Ureter (tissue), 1 donor: ENCODE results near the gene NCAM2. TPM values are rescaled to one million over a fixed set of nuclear protein-coding genes. Genes with fewer than 3 reads are reported as not detected.

Experiments used
- DNase-seq: peaks from one replicate; pipeline ENCODE4 v3.0.0-alpha.2; 2020; ENCODE audit warnings: low spot score
- total RNA-seq: library from RNA; stranded (reverse); gene quantifications from one replicate; pipeline ENCODE4 v1.2.4, GENCODE V29; 2023
- donor health status: DM: yes; HTN: yes; CAD: no.

Gene NCAM2
- total RNA-seq, 1 donor from 2014 or later = 3.7 TPM

GRCh38 chr21:21213297-21213696 lies 215.1 kb downstream of the NCAM2 start:
- no peak for DNase-seq

GRCh38 chr21:21216047-21216446 lies 217.8 kb downstream of the NCAM2 start:
- DNase-seq = no peak

GRCh38 chr21:21226472-21226871 lies 228.3 kb downstream of the NCAM2 start:
- no peak for DNase-seq

- no peak for DNase-seq
Measured at GRCh38 chr21:21230672-21231071, 232.5 kb downstream of the NCAM2 start.

- DNase-seq = no peak
Measured at GRCh38 chr21:21231913-21232312, 233.7 kb downstream of the NCAM2 start.

GRCh38 chr21:21232320-21232719 lies 234.1 kb downstream of the NCAM2 start:
- no peak for DNase-seq

GRCh38 chr21:21233051-21233450 lies 234.8 kb downstream of the NCAM2 start:
- DNase-seq = no peak

GRCh38 chr21:21236996-21237395 lies 238.8 kb downstream of the NCAM2 start:
- DNase-seq = no peak

GRCh38 chr21:21238629-21239400 lies 240.6 kb downstream of the NCAM2 start:
- no peak for DNase-seq

- no peak for DNase-seq
Measured at GRCh38 chr21:21241391-21241790, 243.2 kb downstream of the NCAM2 start.

GRCh38 chr21:21246007-21246406 lies 247.8 kb downstream of the NCAM2 start:
- no peak for DNase-seq

GRCh38 chr21:21247424-21247823 lies 249.2 kb downstream of the NCAM2 start:
- no peak for DNase-seq

- no peak for DNase-seq
Measured at GRCh38 chr21:21262048-21262447, 263.8 kb downstream of the NCAM2 start.

GRCh38 chr21:21268061-21268471 lies 269.9 kb downstream of the NCAM2 start:
- no peak for DNase-seq

- DNase-seq = no peak
Measured at GRCh38 chr21:21268885-21269284, 270.7 kb downstream of the NCAM2 start.

GRCh38 chr21:21279193-21279901 lies 281.1 kb downstream of the NCAM2 start:
- DNase-seq = no peak

GRCh38 chr21:21283810-21284209 lies 285.6 kb downstream of the NCAM2 start:
- DNase-seq = no peak

GRCh38 chr21:21286170-21286798 lies 288.1 kb downstream of the NCAM2 start:
- no peak for DNase-seq

GRCh38 chr21:21290751-21291150 lies 292.5 kb downstream of the NCAM2 start:
- DNase-seq = no peak

GRCh38 chr21:21291883-21292569 lies 293.8 kb downstream of the NCAM2 start:
- DNase-seq = no peak

- no peak for DNase-seq
Measured at GRCh38 chr21:21295303-21295702, 297.1 kb downstream of the NCAM2 start.

- no peak for DNase-seq
Measured at GRCh38 chr21:21297211-21297610, 299.0 kb downstream of the NCAM2 start.
